Islet precursor cell (in vitro differentiated cells): Measurements from ENCODE around the gene EPS15.
A peak's percentile ranks its signal among the peaks of the same experiment; 100 is the strongest.
"Not testable (repeated sequence)": the region's sequence is repeated elsewhere in the genome, so short reads cannot be mapped to it uniquely, and the experiment has no call there.

Experiments used
- DNase-seq: peaks from one replicate; pipeline ENCODE4 v3.0.0-alpha.2; 2018

EPS15 gene

DNA sequence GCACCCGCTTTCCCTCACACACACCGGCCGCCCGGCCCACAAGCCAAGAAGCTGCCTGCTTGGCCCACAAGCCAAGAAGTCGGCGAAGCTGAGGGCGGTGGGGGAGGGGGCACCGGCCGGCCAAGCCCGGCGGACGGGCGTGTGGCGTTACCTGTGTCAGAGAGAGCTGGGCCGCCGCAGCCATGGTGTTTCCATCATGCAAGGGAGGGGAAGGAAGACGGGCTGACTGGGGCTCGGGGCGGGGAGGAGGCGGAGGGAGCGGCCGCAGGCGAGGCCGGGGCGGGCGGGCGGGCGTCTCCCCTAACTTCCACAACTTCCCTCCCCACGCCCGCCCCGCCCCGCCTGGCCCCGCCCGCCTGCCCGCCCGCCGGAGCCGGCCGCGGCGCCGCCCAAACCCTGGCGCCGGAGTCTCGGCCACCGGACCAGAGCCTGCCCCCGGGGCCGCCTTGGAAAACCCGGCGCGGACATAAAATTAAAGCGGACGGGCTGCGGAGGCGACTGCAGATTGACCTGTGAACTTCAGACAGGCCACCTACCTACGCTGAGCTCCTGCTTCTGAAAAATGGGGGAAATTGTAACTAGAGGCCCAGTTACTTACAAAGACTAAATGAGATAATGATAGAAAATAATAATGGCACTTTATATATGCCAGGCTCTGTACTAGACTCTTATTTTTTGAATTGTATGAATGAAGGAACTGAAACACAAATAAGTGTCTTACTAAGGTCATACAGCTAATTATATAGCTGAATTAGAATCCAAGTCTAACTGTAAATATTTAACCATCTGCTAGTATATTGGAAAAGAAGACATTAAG, at the start of gene EPS15:
Gene EPS15, minus strand, starts transcription at position 219 of the 817 bp plus-strand sequence. Its CDS starts 35 bp downstream, at position 184.
- DNase-seq = peak; percentile 95

DNA sequence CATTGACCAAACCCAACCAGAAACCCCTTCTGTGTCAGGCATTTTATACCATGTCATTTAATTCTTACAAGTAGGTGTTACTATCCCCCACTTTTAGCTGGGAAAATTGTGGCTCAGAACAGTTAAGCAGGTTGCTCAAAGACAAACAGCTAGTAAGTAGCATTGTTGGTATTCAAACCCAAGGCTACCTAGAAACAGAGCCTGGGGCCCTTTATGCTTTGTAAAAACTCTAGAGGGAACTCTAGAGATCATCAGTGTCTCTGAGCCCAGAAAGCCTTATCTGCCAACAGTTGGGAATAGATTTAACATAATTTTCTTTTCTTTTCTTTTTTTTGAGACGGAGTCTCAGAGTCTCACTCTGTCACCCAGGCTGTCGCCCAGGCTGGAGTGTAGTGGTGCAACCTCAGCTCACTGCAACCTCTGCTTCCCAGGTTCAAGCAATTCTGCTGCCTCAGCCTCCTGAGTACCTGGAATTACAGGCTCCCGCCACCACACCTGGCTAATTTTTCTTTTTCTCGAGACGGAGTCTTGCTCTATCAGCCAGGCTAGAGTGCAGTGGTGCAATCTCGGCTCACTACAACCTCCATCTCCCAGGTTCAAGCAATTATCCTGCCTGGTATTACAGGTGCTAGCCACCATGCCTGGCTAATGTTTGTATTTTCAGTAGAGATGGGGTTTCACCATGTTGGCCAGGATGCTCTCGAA, 49.3 kb upstream of the EPS15 start:
- no peak for DNase-seq

DNA sequence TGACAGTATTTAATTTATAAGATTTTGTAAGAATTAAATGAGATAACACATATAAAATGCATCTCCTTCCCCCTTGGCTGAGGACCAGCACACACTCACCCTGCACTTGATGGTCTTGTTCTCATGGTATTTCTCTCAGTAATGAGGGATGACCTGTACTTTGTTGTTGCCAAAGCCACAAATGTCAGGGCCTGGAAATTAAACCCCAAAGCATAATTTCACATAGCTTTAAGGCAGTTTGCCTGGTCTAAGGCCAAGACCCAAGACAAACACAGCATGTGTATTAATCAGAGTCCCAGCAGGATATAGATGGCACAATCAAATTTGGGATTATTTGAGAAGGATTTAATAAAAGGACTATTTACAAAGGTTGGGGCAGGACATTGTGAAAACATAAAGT, 48.6 kb upstream of the EPS15 start:
- no peak for DNase-seq

DNA sequence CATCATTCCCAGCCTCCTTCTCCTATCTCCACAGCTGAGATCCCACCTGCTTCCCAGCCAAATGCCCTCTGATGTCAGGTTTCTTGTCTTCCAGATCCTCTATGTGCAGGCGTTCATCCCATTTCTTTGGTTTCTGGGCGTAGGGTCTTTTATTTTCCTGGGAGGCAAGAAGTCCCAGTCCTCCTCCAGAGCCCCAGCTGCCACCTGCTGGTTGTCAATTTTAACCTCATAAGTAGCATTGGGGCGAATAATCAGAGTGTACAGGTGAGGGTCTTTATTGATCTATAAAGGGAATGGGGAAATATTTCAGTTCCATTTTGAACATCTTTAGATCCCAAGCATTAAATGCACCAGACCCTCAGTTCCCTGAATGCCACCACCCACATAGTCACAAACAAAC, 47.2 kb upstream of the EPS15 start:
- DNase-seq = no peak

DNA sequence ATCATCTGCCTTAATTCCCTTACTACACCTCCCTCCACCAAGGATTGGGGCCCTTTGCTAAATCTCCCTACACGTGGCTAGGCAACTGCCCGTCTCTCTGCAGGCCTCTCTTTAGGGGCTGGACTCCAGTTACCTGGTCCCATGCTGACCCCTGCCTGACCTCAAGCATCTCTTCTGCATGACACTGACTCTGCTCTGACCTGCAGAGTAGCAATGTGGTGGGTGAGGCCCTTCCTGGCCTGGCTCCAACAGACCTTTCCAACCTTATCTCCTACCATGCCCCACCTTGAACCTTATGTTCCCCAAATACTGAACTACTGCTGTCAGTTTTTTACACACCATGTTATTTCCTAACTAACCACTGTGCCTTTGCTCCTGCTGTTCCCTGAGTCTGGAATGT, 45.9 kb upstream of the EPS15 start:
- DNase-seq = no peak

DNA sequence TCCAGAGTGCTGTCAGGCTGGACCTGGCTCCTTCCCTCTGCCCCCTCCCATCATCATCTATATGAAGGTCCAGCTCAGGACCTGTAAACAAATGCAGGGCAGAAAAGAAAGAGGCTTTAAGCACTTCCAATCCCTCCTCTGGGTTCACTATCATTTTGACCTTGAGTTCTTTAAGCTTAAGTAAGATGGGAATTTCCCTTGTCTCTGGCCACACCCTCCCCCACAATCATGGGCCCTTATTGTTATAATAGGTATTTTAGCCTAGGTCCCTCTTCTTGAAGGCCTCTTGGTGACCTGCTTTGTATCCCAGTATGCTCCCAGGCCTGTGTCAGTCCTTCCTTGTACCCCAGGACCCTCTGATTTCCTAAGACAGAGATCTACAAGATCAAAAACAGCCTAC, 45.1 kb upstream of the EPS15 start:
- DNase-seq = no peak

DNA sequence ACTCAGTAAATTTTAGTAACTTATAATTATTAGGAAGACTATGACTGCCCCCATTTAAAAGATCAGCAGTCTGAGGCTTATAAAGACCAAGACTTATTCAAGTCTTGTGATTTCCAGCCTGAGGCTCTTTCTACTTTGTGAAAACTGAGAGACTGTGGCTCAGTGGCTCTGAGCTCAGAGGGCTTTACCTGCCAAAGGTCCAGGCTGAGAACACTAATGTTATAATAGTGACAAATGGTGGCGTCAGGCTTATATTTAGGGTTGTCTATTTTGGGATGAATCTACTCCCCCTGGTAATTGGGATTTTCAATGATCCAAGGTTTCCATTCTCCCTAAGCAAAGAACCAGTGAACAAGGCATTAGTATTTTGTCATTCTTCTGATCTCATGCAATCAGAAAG, 42.6 kb upstream of the EPS15 start:
- DNase-seq = no peak

DNA sequence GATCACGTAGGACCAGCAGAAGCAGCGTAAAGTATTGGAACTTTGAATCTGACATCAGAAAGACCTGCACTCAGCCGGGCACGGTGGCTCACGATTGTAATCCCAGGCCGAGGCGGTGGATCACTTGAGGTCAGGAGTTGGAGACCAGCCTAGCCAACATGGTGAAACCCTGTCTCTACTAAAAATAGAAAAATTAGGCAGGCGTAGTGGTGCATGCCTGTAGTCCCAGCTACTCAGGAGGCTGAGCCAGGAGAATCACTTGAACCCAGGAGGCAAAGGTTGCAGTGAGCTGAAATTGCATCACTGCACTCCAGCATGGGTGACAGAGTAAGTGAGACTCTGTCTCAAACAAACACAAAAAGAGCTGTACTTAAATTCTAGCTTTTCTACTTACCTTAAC, 41.8 kb upstream of the EPS15 start:
- not testable (repeated sequence) for DNase-seq

DNA sequence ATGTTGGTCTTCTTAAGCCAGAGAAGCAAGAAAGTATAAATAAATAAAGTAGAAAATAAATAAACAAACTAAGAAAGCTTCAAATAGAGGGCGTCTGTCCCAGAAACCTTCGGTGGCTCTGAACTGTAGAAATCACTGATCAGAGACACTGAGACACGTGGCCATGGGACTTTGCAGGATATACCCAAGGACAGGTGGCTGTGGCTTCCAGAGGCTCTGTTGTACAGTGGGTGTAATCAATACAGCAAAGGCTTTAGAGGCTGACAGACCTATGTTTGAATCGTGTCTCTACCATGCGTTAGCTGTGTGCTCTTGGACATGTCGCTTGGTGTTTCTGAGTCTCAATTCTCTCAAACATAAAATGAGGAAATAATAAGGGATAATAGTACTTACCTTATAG, 41.0 kb upstream of the EPS15 start:
- DNase-seq = no peak

DNA sequence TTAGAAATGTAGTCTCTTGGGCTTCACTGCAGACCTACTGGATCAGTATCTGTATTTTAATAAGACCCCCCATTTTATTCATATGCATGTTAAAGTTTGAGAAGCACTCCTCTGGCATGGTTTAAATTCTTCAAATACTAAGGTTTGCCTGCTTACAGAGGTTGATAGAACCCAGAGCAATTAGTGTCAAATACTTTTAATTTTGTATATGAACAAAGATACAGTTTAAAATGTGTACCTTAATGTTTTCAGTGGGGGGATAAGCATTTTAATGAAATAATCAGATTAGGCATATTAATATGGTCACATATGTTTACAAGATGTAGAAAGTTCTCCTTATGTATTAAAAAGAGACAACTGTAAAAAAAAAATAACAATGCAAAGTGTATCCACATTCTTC, 40.4 kb upstream of the EPS15 start:
- DNase-seq = no peak

DNA sequence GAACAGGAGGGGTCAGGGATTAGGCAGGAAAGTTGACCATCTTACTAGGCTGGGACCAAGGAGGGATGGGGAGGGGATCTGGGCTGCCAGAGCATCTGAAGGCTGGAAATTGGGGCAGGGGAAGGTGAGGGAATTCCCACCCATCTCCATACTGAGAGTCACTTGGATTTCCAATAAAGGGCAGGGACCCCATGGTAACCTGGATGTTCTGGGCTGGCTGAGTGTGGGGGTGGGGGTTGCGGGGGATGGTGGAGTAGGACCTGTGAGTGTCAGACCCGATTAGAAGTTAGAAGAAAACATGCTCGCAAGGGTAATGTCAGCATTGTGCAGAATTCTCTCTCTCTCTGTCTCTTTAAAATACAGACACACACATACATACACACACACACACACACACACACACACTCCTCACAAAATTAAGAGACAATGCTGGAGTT, 40.0 kb upstream of the EPS15 start:
- peak; percentile 69 for DNase-seq

DNA sequence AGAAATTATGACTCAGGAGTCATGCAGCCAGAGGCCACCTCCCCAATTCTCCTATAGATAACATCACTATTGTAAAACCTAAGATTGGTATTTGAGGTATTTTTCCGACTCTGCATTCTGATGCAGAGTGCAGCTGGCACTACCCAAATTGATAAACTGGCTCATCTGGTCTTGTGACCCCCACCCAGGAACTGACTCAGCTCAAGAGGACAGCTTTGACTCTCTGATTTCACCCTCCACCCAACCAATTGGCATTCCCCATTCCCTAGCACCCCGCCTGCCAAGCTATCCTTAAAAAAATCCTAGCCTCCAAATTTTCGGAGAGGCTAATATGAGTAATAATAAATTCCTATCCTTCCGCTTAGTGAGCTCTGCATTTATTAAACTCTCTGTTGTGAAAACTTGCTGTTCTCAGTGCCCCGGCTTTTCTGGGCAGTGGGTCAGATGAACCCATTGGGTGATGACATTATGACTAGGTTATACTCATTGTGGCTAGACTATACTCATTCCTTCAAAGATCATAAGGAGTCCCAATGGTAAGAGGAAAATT, 39.4 kb upstream of the EPS15 start:
- DNase-seq = peak; percentile 90

DNA sequence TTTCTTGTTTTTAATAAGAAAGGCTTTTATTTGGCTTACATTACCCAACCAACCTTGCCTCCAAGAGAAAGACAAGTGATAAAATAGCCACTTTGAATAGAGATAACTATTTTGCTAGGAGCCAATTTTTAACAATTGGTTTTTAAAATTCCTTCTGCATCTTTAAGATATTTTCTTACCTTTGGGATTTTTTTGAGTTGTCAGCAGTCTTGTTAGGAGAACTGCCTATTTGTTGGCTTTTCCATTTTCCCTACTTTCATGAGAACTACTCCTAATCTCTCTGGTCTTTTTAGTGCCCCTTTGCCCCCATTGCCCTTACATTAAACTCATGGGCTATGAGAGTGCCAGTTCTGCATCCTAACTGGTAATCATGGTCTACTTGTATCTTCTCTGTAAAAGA, 38.1 kb upstream of the EPS15 start:
- DNase-seq = no peak

DNA sequence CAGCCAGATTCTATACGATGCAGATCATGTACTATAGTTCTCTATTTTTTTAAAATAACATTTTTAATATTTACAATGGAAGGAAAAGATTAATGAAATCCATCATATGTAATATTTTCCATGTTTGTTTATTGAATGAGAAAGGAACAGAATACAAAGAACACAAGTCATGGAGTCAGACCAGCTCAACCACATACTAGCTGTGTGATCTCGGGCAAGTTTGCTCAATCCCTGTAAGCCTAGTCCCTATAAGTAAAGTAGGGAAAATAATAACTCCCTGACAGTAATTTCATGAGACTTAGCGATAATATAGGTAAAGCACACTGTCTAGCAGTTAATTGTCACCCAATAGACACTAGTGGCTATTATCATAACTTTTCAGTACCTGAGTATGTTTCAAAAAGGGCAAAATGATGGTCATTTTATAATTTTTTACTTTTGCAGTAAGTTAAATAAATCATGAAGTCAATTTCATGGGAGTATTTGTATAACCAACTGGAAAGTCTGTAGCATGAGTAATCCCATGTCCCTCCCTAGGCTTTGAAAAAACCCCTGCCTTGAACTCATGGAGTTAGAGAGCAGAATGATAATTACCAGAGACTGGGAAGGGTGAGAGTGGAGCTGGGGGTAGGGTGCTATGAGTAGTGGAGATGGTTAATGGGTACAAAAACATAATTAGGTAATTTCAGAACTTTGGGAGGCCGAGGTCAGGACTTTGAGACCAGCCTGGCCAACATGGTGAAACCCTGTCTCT, 37.0 kb upstream of the EPS15 start:
- DNase-seq = no peak

DNA sequence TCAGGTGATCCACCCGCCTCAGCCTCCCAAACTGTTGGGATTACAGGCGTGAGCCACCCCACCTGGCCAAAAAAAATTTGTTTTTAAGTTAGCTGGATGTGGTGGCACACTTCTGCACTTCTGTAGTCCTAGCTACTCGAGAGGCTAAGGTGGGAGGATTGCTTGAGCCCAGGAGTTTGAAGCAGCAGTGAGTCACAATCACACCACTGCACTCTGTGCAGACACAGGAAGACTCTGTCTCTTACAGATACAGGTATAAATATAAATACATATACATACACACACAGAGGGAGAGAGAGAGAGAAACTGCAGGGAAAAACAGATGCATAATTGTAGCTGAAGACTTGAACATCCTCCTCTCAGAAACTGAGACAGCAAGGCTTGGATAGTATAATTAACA, 34.8 kb upstream of the EPS15 start:
- no peak for DNase-seq

DNA sequence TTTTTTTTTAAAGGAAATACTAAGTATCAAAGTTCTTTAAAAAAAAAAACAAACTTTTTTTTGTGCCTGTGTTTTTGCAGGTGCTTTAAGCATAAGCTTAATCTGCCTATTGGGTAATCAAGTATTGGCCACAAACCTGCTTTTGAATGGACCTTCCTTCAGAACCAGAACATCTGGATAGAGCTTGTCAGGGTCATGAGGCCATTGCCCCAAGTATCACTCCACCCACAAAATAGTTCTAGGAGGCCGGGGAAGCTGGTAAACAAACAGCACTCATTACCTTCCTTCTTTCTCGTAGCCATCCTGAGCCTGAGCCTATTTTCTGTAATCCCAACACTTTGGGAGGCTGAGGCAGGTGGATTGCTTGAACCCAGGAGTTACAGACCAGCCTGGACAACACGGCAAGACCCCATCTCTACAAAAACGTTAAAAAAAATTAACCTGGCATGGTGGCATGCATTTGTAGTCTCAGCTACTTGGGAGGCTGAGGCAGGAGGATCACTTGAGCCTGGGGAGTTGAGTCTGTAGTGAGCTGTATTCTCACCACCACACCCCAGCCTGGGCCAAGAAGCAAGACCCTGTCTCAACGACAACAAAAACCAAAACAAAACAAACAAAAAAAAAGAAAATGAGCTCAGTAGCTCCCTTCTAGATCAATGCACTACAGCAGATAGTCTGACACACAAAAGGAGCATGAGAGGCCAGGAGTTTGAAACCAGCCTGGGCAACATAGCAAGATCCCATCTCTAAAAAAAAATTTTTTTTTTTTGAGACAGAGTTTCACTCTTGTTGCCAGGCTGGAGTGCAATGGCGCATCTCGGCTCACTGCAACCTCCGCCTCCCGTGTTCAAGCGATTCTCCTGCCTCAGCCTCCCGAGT, 34.1 kb upstream of the EPS15 start:
- DNase-seq = no peak

DNA sequence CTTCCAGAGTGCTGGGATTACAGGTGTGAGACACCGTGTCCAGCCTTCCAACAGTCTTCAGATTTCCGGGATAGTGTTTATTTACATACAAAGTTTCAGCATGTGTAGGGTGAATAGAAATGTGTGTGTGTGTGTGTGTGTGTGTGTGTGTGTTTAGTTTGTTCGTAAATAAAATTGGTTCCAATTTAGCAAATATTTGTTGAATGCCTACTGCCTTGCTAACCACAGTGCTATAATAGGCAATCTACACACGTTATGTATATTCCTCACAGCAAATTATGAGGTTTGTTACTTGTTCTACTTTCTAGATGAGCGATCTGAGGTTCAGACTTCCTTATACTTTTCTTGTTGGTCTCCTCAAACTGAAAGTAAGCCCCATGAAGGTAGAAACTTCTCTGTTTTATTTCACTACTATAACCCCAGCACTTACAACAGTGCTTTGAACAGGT, 32.8 kb upstream of the EPS15 start:
- no peak for DNase-seq

DNA sequence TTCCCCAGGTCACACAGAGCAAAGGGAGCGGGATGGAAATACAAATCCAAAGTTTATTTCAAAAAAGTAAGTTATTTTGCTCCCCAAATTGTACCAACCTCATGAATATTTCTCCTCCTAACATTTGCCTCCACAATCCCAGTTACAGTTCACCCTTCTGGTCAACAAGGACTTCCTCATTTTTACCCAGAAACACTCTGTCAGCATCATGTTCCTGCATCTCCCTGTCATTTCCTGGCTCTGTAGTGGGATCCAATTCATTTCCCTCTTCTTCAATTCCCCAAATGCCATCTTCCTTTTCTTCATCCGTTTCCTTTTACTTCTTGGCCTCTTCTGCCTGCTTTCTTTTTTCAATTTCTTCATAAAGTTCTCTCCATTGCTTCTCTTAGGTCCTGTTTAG, 32.0 kb upstream of the EPS15 start:
- DNase-seq = no peak

DNA sequence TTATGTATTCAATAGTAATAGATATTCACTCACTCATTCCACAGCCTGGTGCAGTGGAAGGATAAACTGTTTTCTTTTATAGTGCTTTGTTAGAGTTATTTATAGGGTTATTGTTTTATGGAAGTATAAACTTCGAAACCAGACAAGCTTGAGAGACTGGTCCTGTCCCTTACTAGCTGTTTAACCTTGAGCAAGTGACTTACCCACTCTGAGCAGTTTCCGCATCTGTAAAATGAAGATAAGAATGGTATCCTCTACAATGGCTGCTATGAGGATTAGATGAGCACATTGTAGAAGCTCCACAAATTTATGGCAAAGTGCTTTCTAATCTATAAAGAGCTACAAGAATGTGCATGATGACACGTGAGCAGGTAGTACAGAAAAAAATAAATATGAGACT, 30.8 kb upstream of the EPS15 start:
- no peak for DNase-seq

DNA sequence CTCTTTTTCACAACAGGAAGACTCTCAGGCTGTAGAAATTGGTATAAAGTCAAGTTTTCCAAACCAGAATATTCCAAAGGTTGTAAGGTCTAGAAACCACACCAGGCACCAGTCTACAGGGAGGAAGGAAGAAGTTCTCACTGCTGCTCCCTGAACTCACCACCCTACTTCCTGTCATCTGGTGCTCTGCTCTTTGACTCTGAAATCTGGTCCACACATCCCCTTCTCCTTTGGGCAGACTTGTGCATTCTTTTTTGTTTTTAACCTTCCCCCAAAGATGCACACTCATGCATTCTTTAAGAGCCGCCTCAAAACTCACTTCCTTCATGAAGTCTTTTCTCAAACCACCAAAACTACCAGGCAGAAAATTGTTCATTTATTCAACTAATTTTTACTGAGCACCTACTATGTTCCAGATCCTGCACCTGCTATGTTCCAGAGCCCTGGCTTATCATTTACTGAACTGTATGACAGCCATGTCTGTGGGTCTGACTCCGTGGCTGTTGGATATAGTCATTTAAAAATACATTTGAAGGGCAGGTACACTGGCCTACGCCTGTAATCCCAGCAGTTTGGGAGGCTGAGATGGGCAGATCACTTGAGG, 30.1 kb upstream of the EPS15 start:
- DNase-seq = no peak

DNA sequence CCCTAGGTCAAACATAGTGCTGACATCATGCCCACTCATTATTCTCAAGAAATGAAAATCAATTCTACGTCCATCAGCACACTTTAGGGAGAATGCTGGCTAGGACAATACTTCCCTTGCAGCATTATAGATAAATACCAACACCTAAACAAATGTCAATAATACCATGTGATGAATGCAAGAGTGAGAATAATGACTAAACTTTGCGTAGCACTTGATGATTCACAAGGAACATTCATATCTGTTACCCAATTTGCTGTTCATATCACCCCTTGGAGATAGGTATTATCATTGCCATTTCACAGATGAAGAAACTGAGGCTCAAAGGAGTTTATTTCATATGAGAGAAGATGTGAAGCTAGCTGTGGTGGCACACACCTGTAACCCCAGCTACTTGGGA, 24.8 kb upstream of the EPS15 start:
- no peak for DNase-seq
